Measurements from ENCODE around the gene SH2D3C.

DNA sequence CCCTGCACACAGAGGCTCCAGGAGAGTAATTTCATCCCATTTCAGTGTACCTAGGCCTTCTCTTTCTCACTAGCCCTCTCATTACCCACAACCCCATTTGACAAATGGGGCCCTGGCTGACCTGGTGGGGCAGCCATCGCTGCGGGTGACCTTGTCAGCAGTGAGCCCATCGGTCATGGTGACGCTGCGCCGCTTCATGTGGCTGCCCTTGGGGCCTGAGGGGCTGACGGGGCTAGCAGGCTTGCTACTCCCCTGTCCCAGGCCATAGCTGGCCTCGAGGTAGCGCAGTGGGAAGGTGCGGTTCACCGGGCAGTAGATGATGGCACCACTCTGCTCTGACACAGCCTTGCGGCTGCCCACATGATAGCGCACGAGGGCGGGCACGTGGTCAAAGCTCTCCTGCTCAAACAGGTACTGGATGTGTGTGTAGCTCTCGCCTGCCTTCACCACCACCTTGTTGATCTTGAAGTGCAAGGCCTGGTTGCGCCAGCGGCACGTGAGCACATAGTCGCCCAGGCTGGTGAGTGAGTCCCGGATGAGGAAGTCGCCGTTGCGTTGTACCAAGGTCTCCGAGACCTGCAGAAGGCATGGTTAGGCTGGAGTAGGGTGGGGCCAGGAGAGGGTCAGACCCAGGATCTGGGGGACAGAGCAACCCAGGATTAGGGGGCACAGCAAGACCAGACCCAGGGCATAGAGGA lies 29.2 kb downstream of the SH2D3C start:
- TF ChIP-seq, protein P1, sequence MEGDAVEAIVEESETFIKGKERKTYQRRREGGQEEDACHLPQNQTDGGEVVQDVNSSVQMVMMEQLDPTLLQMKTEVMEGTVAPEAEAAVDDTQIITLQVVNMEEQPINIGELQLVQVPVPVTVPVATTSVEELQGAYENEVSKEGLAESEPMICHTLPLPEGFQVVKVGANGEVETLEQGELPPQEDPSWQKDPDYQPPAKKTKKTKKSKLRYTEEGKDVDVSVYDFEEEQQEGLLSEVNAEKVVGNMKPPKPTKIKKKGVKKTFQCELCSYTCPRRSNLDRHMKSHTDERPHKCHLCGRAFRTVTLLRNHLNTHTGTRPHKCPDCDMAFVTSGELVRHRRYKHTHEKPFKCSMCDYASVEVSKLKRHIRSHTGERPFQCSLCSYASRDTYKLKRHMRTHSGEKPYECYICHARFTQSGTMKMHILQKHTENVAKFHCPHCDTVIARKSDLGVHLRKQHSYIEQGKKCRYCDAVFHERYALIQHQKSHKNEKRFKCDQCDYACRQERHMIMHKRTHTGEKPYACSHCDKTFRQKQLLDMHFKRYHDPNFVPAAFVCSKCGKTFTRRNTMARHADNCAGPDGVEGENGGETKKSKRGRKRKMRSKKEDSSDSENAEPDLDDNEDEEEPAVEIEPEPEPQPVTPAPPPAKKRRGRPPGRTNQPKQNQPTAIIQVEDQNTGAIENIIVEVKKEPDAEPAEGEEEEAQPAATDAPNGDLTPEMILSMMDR (IDR thresholded peaks at IDR 0.05; ENCODE audit: insufficient read depth, low read length, poor library complexity, severe bottlenecking) = no peak
- TF ChIP-seq EZH2phosphoT487 (conservative IDR thresholded peaks at IDR 0.05; ENCODE audit: low read length) = no peak

All from SU-DHL-6 (cell line).